K562 (cell line): ENCODE measurements around the gene FOXN3.

Experiments
- PHB2 ChIP-seq: fragments of 450-650 bp; IDR thresholded peaks from 2 replicates; pipeline ENCODE4 v1.6.1; 2017; ENCODE audit warnings: low read depth
- POLR2A ChIP-seq: fragments of 450-650 bp; conservative IDR thresholded peaks from 2 replicates; pipeline ENCODE4 v1.6.1; 2016
- POLR3G ChIP-seq: IDR thresholded peaks from 2 replicates; pipeline ENCODE4 v1.6.1; 2011; ENCODE audit not compliant: insufficient read length, insufficient replicate concordance; ENCODE audit errors: extremely low read depth
- TFE3 ChIP-seq: fragments of 450-650 bp; formaldehyde crosslinking; IDR thresholded peaks from 2 replicates; pipeline ENCODE4 v1.4.0; 2020; ENCODE audit warnings: mild to moderate bottlenecking, mixed read lengths

DNA sequence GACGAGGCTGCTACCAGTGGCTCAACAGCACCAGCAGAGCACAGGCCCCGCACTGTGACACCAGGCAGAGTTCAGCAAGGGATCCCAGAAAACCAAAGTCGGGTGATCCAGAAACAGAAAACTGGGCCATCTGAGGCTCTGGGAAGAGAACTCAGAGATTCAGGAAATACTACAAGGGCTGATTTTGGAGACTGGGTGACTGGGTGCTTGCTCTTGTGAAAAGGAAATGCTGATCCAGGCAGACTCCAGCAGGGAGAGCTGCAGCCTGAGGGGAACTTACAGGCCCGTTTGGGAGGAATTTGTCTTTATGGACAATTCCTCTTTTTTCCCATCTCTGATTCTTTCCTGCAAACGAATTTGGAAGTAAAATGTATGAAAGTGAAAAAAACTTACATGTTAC, 28.2 kb downstream of the FOXN3 start:
- TF ChIP-seq TFE3 (CRISPR knock-in tag) (no peak), POLR2A (no peak), PHB2 (no peak), POLR3G (no peak)
